Measurements from ENCODE around the gene ADRA2C.

- TF ChIP-seq POLR2AphosphoS5 (IDR thresholded peaks at IDR 0.05; ENCODE audit: low read depth, low read length) = no peak
- TF ChIP-seq POLR2A (IDR thresholded peaks at IDR 0.05; ENCODE audit: low read depth, low read length) = no peak
- no peak for TF ChIP-seq TAF1 (IDR thresholded peaks at IDR 0.05; ENCODE audit: low read depth, low read length)
- no peak for TF ChIP-seq SPI1 (IDR thresholded peaks at IDR 0.05; ENCODE audit: low read depth, low read length)
Measured at GRCh38 chr4:3723232-3723642, 42.9 kb upstream of the ADRA2C start.
